GM15510 (cell line): Measurements from ENCODE around the gene HEXIM1.

ENCODE experiments used
- POLR2A ChIP-seq: IDR thresholded peaks from 3 replicates; pipeline ENCODE4 v1.6.1; 2011; ENCODE audit warnings: borderline replicate concordance; ENCODE audit not compliant: insufficient read length; ENCODE audit errors: extremely low read depth

The HEXIM1 gene

GRCh38 chr17:45164734-45165269 lies 16.5 kb downstream of the HEXIM1 start:
- TF ChIP-seq POLR2A = no peak

GRCh38 chr17:45168991-45169752 lies 20.9 kb downstream of the HEXIM1 start:
- no peak for TF ChIP-seq POLR2A

GRCh38 chr17:45170280-45170930 lies 22.1 kb downstream of the HEXIM1 start:
- no peak for TF ChIP-seq POLR2A

- no peak for TF ChIP-seq POLR2A
Observed at GRCh38 chr17:45170931-45171337, 22.7 kb downstream of the HEXIM1 start.

- no peak for TF ChIP-seq POLR2A
Observed at GRCh38 chr17:45171338-45172231, 23.3 kb downstream of the HEXIM1 start.

GRCh38 chr17:45172232-45172540 lies 23.9 kb downstream of the HEXIM1 start:
- no peak for TF ChIP-seq POLR2A

- TF ChIP-seq POLR2A = peak; percentile 30
Observed at GRCh38 chr17:45172541-45173286, 24.4 kb downstream of the HEXIM1 start.

- no peak for TF ChIP-seq POLR2A
Observed at GRCh38 chr17:45175759-45176115, 27.5 kb downstream of the HEXIM1 start.

GRCh38 chr17:45177563-45177962 lies 29.3 kb downstream of the HEXIM1 start:
- TF ChIP-seq POLR2A = no peak

- TF ChIP-seq POLR2A = no peak
Observed at GRCh38 chr17:45184144-45184543, 35.9 kb downstream of the HEXIM1 start.

GRCh38 chr17:45186801-45187354 lies 38.6 kb downstream of the HEXIM1 start:
- TF ChIP-seq POLR2A = no peak

GRCh38 chr17:45189009-45189408 lies 40.7 kb downstream of the HEXIM1 start:
- no peak for TF ChIP-seq POLR2A

- no peak for TF ChIP-seq POLR2A
Observed at GRCh38 chr17:45190503-45191255, 42.4 kb downstream of the HEXIM1 start.

- no peak for TF ChIP-seq POLR2A
Observed at GRCh38 chr17:45195424-45195823, 47.1 kb downstream of the HEXIM1 start.

GRCh38 chr17:45197108-45197507 lies 48.8 kb downstream of the HEXIM1 start:
- TF ChIP-seq POLR2A = no peak
